ENCODE data around the gene GLRX5.

GLRX5 gene

DNA sequence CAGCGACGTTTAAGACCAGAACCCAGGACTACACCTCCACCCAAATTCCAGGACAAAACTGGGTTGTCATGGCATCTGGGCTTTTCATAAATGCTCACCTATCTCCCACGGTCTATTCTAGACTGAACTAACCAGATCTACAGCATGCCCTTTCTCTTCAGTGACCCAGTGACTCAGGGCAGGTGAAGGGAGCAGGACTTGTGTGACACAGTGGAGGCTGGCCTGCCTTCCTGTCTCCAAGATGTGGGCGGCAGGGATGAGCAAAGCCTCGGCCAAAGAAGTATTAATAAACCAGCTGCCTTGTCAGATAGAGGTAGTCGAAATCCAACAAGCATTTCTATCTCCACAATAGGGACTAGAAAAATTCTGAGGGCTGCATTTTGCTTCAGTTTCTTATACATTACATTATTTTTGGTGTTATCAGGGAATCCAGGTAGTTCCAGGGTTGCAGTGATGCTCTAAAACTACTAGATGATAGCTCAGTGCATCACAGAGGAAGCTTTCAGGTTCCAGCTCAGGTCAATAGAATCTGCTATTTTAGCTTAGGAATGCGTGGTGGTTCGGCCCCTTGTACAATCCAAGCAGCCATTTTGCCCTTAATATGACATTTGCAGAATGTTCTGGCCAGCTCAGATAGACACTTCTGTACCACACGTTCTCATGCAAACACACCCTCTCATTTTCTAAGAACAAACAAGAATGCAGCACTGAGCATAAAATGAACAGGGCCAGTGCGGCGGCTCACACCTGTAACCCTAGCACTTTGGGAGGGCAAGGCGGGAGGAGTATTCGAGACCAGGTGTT is 4.2 kb upstream of the GLRX5 start:
- TF ChIP-seq GATA2 (IDR thresholded peaks at IDR 0.05; ENCODE audit: low read depth, low read length) (no peak), GATA3 (IDR thresholded peaks at IDR 0.05; ENCODE audit: low read depth, low read length) (no peak)

GRCh38 chr14:95531473-95531872 is 3.4 kb upstream of the GLRX5 start:
- no peak for TF ChIP-seq GATA3 (IDR thresholded peaks at IDR 0.05; ENCODE audit: low read depth, low read length)
- no peak for TF ChIP-seq GATA2 (IDR thresholded peaks at IDR 0.05; ENCODE audit: low read depth, low read length)

- TF ChIP-seq GATA3 (IDR thresholded peaks at IDR 0.05; ENCODE audit: low read depth, low read length) (no peak), GATA2 (IDR thresholded peaks at IDR 0.05; ENCODE audit: low read depth, low read length) (no peak)
These were observed 2.9 kb upstream of the GLRX5 start for GRCh38 chr14:95531969-95532368.

DNA sequence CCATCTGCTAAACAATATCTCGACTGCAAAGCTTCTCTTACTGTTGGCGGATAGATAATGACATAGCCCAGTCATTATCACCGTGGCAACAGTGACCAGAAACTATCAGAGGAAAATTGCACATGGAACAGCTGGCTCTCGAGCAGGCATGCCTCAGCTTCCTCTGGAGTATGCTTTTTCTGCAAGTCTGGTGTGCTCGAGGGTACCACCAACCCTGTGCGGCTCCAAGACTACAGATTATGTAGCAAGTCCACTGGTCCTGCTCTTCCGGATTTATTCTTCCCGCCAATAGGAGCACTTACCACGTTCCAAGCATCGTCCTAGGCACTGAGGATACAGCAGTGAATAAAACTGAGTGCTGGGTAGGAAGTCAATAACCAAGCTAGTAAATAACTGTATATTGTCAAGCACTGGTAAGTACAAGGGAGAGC is 1.4 kb upstream of the GLRX5 start:
- TF ChIP-seq GATA2 (IDR thresholded peaks at IDR 0.05; ENCODE audit: low read depth, low read length) (no peak), GATA3 (IDR thresholded peaks at IDR 0.05; ENCODE audit: low read depth, low read length) (no peak)

DNA sequence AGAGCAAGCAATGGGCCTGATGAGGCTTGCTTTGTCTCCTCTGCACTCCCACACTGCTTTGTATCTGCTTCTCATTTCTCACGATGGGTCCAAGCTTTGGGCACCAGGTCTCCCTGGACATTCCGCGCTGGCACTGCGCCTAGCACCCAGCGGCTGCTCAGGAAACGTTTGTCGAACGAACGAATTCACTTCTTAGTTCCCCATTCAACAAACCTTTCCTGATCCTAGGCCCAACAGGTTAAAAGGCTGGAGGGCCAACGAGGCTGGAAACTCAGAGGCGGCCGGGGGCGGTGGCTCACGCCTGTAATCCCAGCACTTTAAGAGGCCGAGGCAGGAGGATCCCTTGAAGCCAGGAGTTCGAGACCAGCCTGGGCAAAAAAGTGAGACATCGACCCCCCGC is 1.0 kb upstream of the GLRX5 start:
- TF ChIP-seq GATA3 (IDR thresholded peaks at IDR 0.05; ENCODE audit: low read depth, low read length) (no peak), GATA2 (IDR thresholded peaks at IDR 0.05; ENCODE audit: low read depth, low read length) (no peak)

DNA sequence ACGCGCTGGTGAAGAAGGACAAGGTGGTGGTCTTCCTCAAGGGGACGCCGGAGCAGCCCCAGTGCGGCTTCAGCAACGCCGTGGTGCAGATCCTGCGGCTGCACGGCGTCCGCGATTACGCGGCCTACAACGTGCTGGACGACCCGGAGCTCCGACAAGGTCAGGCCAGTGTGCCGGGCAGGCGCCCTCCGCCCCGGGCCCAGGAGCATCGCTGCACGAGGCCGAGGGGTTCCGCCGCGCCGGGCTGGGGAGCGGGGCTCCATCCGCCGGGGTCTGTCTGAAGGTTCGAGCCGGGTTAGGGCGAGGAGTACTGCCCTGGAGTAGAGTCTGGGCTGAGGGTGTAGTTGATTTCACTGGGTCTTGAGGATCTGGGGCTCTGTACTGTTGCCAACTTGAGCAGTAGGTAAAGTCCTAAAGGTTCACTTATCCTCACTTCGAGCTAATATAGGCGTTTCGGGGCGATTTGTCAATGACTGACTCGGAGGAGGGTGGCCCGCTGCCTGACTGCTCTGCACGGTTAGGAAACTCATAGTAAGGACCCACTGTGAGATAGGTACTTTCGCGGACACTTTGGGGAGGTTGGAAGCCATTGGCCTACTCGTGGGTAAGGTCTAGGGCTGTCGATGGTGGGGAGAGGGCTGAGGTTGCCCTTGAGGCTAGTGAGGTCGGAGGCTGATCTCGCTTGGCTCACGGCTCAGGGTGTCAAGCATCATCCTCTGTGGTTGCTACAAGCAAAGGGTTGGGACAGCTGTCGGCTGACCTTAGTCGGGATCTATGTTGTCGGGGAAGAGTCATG is 574 bp downstream of the GLRX5 start:
- no peak for TF ChIP-seq GATA3 (IDR thresholded peaks at IDR 0.05; ENCODE audit: low read depth, low read length)
- no peak for TF ChIP-seq GATA2 (IDR thresholded peaks at IDR 0.05; ENCODE audit: low read depth, low read length)

- TF ChIP-seq GATA2 (IDR thresholded peaks at IDR 0.05; ENCODE audit: low read depth, low read length) (no peak), GATA3 (IDR thresholded peaks at IDR 0.05; ENCODE audit: low read depth, low read length) (no peak)
These were observed 1.3 kb downstream of the GLRX5 start for GRCh38 chr14:95536036-95536593.

GRCh38 chr14:95536671-95537070 is 1.8 kb downstream of the GLRX5 start:
- no peak for TF ChIP-seq GATA3 (IDR thresholded peaks at IDR 0.05; ENCODE audit: low read depth, low read length)
- TF ChIP-seq GATA2 (IDR thresholded peaks at IDR 0.05; ENCODE audit: low read depth, low read length) = no peak

- TF ChIP-seq GATA3 (IDR thresholded peaks at IDR 0.05; ENCODE audit: low read depth, low read length) (no peak), GATA2 (IDR thresholded peaks at IDR 0.05; ENCODE audit: low read depth, low read length) (no peak)
These were observed 2.6 kb downstream of the GLRX5 start for GRCh38 chr14:95537298-95538089.

DNA sequence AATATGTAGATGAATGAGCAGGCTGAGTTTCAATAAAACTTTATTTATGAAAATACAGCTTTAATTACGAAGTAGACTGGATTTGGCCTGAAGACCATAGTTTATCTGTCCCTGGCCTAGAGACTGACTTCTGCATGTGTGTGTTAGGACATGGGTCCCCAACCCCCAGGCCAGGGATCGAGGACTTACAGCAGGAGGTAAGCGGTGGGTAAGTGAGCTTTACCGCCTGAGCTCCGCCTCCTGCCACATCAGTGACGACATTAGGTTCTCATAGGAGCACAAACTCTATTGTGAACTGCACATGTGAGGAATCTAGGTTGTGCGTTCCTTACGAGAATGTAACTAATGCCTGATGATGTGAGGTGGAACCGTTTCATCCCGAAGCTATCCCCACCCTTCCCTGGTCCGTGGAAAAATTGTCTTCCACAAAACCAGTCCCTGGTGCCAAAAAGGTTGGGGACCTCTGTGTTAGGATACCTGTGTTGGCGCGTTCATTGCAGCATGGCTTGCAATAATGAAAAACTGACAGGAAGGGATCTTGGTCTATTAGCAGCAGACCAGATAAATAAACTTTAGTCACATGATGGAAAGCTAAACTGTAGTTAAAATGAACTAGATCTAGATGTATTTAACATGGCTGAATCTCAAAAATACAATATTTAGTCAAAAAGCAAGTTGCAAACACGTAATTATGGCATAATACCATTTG is 4.1 kb downstream of the GLRX5 start:
- TF ChIP-seq GATA2 (IDR thresholded peaks at IDR 0.05; ENCODE audit: low read depth, low read length) (no peak), GATA3 (IDR thresholded peaks at IDR 0.05; ENCODE audit: low read depth, low read length) (no peak)

- TF ChIP-seq GATA3 (IDR thresholded peaks at IDR 0.05; ENCODE audit: low read depth, low read length) = no peak
- no peak for TF ChIP-seq GATA2 (IDR thresholded peaks at IDR 0.05; ENCODE audit: low read depth, low read length)
These were observed 5.5 kb downstream of the GLRX5 start for GRCh38 chr14:95540236-95540855.

DNA sequence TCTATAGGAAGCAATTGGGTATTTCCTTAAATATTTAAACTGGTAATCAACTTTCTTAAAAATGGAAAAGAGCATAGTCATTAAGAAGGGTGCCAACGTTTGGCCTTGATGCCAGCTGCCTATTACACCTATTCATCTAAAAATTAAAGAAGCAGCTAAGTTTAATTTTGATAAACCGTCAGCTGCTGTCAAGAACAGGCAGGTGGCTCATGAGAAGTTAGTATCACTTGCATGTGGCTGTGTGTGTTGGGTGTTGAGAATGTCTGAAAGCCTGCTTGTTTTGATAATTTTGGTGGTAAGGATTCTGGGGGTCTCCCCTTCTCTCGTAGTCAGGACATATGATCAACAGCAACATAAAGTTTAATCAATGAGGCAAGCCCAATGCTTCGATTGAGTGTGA is 6.5 kb downstream of the GLRX5 start:
- no peak for TF ChIP-seq GATA3 (IDR thresholded peaks at IDR 0.05; ENCODE audit: low read depth, low read length)
- TF ChIP-seq GATA2 (IDR thresholded peaks at IDR 0.05; ENCODE audit: low read depth, low read length) = no peak

Measured in SH-SY5Y (cell line).